COR-L47 (cell line): Measurements from ENCODE around the gene CCT4.
"Not testable (repeated sequence)": the region's sequence is repeated elsewhere in the genome, so short reads cannot be mapped to it uniquely, and the experiment has no call there.

Experiments used
- DNase-seq: peaks from one replicate; lab custom pipeline; 2025; lab: John Stamatoyannopoulos, UW

The CCT4 gene, protein sequence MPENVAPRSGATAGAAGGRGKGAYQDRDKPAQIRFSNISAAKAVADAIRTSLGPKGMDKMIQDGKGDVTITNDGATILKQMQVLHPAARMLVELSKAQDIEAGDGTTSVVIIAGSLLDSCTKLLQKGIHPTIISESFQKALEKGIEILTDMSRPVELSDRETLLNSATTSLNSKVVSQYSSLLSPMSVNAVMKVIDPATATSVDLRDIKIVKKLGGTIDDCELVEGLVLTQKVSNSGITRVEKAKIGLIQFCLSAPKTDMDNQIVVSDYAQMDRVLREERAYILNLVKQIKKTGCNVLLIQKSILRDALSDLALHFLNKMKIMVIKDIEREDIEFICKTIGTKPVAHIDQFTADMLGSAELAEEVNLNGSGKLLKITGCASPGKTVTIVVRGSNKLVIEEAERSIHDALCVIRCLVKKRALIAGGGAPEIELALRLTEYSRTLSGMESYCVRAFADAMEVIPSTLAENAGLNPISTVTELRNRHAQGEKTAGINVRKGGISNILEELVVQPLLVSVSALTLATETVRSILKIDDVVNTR

GRCh38 chr2:61888267-61889055, at the start of gene CCT4:
Gene CCT4 (minus strand): TSS chr2:61888656. CDS start chr2:61888507, 149 bp downstream.
- DNase-seq, result peak; percentile 87

- peak; percentile 3 for DNase-seq
Observed at GRCh38 chr2:61937886-61938285, 49.4 kb upstream of the CCT4 start.

DNA sequence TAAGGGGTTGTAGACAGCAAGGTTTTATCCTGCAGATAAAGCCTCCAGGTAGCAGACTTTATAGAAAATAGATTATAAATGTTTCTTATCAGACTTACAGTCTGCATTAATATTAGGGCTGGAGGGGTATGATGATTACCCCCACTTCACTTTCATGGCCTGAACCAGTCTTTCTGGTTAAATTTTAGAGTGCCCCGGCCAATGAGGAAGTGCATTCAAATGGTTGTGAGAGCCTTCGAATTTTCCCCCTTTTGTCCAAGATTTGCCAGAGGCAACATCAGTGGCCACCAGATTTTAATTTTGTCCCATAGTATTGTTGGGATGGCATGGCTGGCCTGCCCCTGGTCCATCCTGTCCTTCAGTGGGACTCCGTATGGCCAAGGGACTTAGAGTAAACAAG, 48.6 kb upstream of the CCT4 start:
- DNase-seq, result no peak

DNA sequence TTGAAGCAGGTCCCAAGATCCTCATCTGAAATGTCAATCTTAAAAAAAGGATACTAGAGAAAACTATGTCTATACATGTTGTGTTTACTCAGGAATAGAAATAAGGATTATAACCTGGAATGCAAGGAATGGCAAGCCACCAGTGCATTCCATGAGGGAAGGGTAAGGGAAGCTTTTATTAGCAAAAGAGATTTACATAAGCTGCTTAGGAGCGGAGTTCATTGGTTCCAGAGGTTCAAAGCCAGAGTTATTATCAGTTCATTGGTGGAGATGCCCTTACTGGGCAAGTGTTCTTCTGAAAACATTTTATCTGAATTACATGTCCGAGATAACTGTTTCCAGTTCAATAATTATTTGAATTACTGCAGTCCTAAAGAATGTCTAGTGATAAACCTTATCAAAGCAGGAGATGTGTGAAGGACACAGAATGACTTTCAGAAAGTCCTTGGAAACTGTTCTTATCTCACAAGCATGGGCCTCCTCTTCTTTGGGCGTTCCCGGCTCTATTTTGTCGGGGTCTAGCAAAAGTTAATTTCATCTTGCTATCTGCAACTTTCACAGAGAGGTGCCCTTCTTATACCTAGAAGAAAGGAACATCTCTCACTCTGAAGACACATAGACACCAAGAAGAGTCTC, 40.5 kb upstream of the CCT4 start:
- DNase-seq, result no peak

- no peak for DNase-seq
Observed at GRCh38 chr2:61926531-61927477, 38.3 kb upstream of the CCT4 start.

DNA sequence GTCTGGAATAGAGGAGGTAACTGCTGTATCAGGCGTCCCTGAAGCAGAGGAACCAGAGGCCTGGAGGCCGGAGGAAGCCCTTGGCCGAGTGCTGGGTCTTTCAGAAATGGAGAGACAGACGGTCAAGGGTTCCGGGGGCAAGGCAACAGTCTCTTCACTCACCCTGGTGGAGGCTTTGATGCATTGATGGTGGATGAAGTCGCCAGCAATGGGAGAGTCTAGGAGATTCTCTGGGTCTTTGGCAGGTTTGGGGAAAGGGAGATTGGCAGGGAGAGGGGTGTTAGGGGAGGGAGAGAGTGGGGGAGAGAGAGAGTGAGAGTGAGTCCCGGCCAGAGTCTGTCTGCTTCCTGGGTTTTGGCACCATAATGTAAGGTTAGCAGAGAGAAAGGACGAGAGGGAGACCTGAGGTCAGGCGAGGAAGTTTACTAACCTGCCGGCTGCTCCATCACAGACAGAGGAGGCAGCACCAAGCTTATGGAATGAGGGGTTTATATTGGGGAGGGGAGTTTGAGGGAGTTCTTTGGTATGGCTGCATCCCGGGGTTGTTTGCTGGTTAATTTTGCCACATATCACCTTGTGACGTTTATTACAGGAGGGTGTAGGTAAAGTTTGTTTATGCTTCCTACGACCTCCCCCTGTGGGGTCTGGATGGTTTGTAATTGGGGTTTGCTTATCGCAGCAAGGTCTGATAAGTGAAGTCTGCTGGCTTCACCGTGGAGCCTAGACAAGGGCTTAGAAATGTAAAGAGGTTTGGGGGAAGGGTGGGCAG, 36.6 kb upstream of the CCT4 start:
- no peak for DNase-seq

DNA sequence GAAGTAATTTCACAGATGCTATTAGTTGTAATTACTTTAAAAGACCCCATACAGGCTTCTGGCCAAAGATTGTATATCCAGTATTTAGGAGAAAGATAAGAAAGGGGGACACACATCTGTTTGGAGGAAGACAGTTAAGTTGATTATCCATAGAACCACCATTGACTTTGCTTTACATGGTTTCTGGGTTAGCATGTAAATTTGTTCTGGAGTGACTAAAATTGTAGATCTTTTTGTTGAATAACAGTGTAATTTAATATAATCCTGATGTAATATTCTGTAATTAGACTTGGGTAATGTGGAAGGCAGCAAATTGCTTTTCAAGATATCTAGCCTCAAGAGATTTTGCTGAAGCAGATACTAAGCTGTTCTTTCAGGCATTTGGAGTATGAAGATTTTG, 34.3 kb upstream of the CCT4 start:
- DNase-seq, result no peak

DNA sequence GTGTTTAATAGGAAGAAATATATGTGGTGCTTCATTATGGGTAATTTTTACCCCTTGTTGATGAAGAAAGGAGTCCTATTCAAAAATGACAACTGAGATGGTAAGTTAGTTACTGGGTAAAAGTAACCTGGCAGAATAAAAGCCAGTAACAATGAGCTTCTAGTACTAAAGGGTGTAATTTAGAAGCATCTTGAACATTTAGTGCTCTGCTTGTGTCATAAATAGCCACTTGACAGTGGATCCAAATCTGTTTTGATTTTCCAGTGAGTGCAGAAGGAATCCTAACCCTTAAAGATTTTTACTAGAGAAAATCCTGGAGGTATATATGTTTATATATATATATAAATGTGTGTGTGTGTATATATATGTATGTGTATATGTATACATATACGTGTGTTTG, 32.1 kb upstream of the CCT4 start:
- no peak for DNase-seq

- DNase-seq, result not testable (repeated sequence)
Observed at GRCh38 chr2:61914794-61915193, 26.3 kb upstream of the CCT4 start.

DNA sequence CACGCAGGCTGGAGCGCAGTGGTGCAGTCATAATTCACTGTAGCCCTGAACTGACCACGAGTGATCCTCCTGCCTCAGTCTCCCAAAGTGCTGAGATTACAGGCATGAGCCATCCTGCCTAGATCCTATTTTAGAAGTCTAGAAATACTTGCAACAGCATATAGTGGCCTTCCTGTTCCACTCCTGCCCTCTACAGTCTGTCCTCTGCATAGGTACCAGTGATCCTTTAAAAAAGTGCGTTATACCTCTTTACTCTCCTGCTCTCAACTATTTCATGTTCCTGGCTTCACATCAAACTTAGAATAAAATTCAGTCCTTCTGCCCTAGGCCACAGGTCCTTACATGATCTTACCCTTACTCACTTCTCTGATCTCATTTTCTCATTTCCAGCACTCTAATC, 23.1 kb upstream of the CCT4 start:
- no peak for DNase-seq

GRCh38 chr2:61910603-61911002, 22.1 kb upstream of the CCT4 start:
- DNase-seq, result peak; percentile 14

DNA sequence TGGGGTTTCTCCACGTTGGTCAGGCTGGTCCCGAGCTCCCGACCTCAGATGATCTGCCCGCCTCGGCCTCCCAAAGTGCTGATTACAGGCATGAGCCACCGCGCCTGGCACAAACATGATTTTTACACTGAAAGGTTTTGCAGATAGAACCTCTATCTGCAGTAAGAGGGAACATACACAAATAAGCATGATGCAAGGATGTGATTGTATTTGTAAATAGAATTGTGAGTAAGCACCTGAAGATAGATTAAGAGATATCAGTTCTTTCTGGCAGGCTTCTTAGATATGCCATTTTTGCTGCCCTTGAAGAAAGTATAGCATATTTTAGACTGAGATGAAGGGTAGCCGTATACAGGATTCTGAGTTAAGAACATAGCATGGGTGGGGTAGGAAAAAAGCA, 20.7 kb upstream of the CCT4 start:
- no peak for DNase-seq

- DNase-seq, result no peak
Observed at GRCh38 chr2:61906186-61906470, 17.7 kb upstream of the CCT4 start.

DNA sequence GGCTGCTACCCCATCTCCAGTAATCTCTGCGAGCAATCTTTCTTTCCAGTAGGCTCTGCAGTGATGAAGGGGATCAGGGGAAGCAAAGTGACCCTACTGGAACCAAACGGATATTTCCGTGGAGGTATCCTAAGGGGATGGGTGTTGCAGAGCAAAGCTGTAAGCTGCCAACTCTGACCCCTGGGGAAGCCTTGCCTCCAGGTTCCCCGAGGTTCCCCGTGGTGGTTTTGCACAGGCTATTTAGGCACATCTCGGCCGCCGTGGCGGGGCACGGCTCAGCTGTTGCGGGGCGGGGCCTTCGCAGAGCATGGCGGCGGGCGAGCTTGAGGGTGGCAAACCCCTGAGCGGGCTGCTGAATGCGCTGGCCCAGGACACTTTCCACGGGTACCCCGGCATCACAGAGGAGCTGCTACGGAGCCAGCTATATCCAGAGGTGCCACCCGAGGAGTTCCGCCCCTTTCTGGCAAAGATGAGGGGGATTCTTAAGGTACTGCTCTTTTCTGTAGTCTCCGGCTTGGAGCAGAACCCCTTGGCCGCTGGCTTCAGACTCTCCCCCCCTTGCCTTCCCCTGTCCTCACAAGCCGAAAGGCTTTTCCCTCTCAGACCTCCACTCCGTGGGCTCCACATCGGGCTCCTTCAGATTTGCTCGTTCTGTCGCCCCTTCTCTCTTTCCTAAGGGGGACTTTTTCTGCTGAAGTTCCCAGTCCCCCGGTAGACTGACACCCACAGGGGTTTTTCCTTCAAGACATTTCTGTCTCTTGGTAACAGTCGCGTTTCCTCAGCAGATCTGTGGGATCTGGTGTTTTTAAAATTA, 17.1 kb upstream of the CCT4 start, which contains the start of gene COMMD1:
COMMD1 (plus strand) TSS at position 303 of the 814 bp plus-strand sequence; CDS start at position 308, 5 bp downstream.
- peak; percentile 69 for DNase-seq

GRCh38 chr2:61900281-61900680, 11.8 kb upstream of the CCT4 start:
- no peak for DNase-seq

DNA sequence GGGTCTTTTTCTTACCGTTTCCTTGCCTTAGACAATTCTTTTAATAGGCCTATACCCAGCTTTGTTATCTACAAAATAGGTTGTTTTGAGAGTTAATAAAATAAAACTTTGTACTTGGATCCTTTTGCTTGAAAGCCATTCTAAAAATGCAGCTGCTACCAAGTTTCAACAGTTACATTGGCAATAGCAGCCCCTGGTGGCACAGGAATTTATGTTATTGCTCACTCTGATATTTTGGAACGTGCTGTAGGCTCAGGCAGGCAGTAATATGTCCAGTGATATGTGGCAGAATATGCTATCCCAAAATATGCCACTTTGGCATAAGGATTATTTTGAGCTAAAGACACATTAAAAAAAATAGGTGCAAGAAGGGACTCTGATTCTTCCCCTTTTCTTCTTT, 10.4 kb upstream of the CCT4 start:
- no peak for DNase-seq

DNA sequence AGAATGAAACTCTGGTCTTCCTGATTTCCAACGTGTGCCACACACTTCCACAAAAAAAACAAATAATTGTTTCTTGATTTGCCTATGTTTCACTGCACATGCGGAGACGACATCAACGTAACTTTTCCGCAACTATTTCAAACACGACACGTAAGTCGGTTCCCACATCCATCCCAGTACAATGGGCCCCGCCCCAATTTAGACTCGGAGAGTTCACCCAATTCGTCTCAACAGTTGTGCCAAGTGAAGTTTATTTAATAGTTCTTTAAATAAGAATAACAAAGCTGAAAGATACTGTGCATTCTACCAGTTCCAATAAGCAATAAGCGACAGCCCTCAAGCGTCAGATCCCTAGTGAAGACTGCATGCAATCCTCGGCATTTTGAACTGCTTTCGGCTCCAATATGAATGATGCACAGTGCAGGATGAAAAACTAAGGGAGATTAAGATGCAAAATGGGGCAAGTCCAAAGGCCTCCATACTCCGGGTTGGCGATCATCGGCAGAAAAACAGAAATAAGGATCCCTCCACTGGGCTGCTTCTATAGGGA, 664 bp downstream of the CCT4 start:
- DNase-seq, result no peak

DNA sequence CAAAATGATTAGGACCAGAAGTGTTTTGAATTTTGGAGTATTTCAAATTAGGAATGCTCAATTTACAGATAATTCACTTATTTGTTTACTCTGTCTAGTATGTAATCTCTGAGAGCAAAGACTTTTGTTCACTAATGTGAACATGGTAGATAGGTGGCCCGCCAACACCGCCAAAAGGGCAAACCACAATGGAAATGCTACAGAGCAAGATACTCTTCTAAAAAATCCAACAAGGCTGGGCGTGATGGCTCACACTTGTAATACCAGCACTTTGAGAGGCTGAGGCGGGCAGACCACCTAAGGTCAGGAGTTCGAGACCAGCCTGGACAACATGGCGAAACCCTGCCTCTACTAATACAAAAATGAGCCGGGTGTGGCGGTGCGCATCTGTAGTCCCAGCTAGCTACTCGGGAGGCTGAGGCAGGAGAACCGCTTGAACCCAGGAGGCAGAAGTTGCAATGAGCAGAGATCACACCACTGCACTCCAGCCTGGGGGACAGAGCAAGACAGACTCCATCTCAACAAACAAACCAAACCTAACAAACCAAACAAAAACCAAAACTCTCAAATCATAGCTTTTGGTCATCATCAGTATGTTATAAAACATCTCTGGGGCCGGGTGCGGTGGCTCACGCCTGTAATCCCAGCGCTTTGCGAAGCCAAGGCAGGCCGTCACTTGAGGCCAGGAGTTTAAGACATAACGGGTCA, 2.4 kb downstream of the CCT4 start:
- DNase-seq, result no peak

GRCh38 chr2:61882850-61883249, 5.6 kb downstream of the CCT4 start:
- DNase-seq, result no peak
